VCaP (cell line): ENCODE results near the gene ZNF831.

Experiments used
- H3K27ac ChIP-seq: fragments of 450-650 bp; 2 replicates; pipeline ENCODE4 v1.5.1; 2017
- TF ChIP-seq, protein P1 (sequence below): fragments of 450-650 bp; conservative IDR thresholded peaks from 2 replicates; pipeline ENCODE4 v1.5.1; 2017; ENCODE audit warnings: mild to moderate bottlenecking, moderate library complexity

Gene ZNF831

DNA sequence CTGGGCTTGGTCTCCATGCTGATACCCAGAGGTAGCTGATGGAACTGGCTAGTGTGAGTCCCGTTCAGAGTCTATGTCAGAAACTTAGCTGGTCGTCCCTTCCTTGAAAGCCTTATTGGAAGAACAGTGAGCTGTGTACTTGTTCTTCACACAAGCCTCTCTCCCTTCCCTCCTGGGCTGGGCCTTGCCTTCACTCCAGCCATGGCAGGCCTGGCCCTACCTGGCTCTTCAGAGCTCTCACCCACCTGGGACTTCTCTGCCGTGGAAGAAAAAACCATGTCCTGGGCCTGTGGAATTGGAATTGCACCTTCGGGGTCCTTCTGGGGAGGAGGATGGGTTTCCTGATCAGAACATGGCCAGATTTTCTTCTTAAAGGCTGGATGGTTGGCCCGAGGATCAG lies 20.3 kb upstream of the ZNF831 start:
- H3K27ac ChIP-seq, result no peak overlapping the region
- TF ChIP-seq, protein P1, sequence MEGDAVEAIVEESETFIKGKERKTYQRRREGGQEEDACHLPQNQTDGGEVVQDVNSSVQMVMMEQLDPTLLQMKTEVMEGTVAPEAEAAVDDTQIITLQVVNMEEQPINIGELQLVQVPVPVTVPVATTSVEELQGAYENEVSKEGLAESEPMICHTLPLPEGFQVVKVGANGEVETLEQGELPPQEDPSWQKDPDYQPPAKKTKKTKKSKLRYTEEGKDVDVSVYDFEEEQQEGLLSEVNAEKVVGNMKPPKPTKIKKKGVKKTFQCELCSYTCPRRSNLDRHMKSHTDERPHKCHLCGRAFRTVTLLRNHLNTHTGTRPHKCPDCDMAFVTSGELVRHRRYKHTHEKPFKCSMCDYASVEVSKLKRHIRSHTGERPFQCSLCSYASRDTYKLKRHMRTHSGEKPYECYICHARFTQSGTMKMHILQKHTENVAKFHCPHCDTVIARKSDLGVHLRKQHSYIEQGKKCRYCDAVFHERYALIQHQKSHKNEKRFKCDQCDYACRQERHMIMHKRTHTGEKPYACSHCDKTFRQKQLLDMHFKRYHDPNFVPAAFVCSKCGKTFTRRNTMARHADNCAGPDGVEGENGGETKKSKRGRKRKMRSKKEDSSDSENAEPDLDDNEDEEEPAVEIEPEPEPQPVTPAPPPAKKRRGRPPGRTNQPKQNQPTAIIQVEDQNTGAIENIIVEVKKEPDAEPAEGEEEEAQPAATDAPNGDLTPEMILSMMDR, result no peak

DNA sequence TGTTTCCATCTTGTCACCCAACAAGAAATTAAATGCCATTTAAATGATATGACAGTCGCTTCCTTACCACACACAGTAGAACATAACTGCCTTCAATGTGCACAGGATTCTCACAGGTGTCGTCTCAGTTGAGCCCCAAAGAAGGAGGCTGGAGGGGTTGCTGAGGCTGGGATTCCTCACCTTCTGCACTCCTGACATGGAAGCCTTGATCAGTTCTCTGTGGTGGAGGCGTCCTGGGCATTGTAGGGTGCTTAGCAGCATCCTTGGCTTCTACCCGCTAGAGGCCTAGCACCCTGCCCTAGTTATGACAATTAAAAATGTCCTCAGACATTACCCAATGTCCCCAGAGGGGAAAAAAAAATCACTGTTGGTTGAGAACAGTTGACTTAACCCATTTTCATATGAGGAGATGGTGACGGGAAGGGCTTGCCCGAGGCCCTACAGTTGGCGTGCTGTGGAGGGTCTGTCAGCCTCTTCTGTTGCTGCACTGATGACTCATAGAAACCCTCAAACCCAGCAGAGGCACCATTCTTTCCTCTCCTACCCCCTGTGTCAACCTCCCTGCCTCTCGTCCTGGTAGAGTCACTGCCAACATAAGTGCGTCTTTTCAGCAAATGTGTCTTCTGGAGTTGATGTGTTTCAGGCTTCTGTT lies 19.3 kb upstream of the ZNF831 start:
- TF ChIP-seq, protein P1, result no peak
- no peak overlapping the region for H3K27ac ChIP-seq

DNA sequence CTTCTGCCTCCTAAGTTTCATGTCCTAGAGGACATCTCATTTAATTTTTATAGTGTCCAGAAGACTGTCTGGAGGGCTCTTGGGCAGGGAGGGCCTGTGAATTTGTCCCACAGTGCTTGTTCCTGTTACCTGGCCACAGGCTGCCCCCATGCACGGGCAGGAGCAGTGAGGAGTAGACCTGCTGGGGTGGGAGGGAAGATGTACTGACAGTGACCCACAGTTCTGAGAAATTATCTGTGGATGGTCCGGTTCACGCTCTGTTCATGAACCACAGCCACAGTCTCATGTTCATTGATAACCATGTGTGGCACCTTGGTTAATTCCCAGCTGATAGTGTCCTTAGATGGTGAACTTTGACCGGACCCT lies 18.8 kb upstream of the ZNF831 start:
- TF ChIP-seq, protein P1, result no peak
- H3K27ac ChIP-seq, result no peak overlapping the region

DNA sequence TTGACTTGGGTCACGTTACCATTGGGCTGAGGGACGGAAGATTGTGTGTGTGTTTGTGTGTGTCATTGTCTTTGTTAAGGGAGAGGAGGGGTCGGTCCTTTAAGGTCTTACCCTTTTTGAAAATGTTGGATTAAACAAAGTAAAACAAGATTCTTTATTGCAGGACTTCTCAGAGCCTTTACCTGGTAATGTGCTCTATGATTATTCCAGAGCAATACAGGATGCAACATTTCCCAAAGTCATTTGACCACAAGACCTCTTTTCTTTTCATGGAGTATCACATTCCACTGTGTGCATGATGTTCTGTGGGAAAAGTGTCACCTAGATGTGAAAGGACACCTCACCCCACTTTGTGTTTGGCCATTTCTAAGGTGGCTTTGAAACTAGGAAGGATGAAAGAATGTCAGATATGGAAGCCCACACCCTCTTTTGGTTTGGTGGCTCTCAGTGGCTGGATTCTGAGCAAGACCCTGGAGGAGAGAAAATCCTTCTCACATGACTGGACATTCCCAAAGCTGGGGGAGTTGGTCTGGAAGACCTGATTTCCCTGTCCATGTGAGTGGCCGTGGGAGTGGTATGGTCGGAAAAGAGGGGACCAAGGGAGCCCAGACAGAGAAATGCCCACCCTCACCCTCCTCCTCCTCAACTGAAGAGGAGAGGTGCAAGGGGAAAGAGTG lies 18.2 kb upstream of the ZNF831 start:
- no peak overlapping the region for H3K27ac ChIP-seq
- TF ChIP-seq, protein P1, result no peak

DNA sequence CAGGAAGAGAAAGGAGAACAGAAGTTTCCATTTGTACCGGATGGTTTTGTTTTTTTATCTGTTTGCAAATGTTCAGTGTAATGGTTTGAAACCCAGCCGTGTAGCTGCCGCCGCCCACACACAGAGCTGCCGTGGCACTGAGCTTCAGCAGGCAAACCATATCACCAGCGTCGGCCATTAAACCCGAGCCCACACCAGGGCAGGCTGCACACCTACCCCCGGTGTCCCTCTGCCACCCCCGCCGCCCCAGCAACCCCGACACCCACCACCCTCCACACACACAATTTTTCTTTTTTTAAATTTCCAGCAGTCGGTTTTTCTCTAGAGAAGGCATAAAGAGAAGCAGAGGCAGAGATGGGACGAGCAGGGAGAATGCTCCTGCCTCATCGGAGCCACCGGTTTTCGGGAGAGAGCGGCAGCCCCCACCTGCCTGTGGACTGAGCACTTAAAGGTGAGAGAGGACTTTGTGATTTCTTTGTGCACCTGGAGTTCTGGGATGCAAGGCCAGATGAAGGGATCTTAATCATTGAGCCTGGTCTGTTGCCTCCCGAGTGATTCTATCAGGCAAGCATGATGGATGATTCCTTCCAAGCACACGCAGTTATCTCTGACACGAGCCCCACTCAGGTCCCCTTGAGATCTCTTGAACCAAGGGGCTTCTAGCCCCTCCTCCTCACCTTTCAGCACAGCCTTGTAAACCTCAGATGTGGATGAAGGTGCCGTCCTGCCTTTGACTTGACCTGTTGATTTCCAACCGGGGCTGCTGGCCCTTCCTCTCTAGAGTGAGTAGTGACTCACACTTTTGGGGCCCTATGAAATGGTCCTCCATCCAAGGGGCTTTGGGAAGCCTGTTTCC lies 17.5 kb upstream of the ZNF831 start:
- TF ChIP-seq, protein P1, result no peak

DNA sequence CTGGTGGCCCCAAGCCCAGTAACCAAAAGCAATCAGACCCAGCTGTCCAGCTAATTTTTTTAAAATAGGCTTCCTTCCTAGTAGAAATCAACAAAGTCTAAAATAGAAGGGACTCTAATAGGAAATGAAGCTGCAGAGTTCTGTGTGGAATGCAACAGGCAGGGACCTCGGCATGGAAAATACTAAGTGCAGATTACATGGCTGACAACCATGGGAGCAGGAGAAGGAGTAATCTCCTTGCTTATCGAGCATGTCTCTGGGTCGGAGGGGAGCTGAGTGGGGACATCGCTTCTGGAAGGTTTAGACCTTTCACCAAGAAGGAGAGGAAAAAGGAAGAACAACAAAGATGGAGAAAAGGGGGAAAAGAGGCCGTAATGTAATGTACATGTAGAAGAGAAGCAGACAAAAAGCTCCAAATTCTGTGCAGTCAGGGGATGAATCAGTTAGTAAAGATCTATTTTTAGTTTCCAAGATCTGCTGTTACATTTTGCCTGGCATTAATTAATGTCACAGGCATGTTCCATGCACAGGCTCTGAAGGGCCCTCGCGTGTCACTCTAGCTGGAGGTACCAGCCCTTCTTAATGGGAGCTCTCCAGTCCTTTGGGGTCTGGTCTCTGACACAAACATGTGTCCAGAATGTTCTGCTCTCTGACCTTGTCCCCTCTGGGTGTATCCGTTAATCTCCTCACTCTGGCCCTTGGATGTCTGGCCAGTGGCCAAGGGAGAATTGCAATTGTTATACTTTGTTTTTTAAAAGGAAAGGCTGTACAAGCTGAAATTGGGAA lies 16.6 kb upstream of the ZNF831 start:
- TF ChIP-seq, protein P1, result no peak
- no peak overlapping the region for H3K27ac ChIP-seq

More for the DNA sequence above, 17.5 kb upstream of the ZNF831 start:
- H3K27ac ChIP-seq, result no peak overlapping the region

DNA sequence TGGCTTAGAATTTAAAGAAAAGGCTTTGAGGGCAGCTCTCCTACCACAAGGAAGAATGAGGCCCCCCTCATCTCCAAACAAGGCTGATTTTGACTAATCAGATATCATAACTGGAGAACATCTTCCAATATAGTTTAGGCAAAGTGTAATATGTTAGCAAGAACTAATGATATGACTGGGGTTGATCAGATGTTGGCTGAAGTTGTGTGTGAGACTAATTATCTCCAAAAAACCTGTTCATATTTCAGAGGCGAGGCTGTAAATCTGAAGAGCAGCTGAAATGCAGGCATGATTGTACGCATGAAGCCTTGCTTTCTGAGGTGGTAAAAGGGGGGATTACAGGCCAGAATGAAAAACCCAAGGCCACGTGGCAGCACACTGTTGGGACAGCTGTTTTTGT lies 16.0 kb upstream of the ZNF831 start:
- H3K27ac ChIP-seq, result no peak overlapping the region
- TF ChIP-seq, protein P1, result no peak
